Thyroid gland (tissue), 4 donors: ENCODE data around the gene LARP6. TPM values are rescaled to one million over a fixed set of nuclear protein-coding genes. Genes with fewer than 3 reads are reported as not detected.
A peak's percentile ranks its signal among the peaks of the same experiment; 100 is the strongest.

Source experiments
- DNase-seq, 2 donors: peaks; one replicate each; pipeline ENCODE4 v3.0.0-alpha.2; 2019
- H3K27ac ChIP-seq, 3 donors: fragments of 200-600 bp; sonication (generic); 1 replicate in 2 of 3; 2 replicates in 1 of 3; pipeline ENCODE4 v1.5.1; 2016 to 2019; ENCODE audit warnings: mild to moderate bottlenecking in 1 of 3, moderate library complexity in 1 of 3
- H3K27me3 ChIP-seq: fragments of 200-600 bp; sonication (generic); one replicate; pipeline ENCODE4 v1.5.1; 2019
- H3K36me3 ChIP-seq, 2 donors: fragments of 200-600 bp; sonication (generic); one replicate each; pipeline ENCODE4 v1.5.1; 2016 to 2019
- H3K4me1 ChIP-seq, 2 donors: fragments of 200-600 bp; sonication (generic); one replicate each; pipeline ENCODE4 v1.5.1; 2017 to 2019
- H3K4me3 ChIP-seq, 3 donors: fragments of 200-600 bp; sonication (generic); replicated peaks in 1 of 3; 1 replicate in 2 of 3; 2 replicates in 1 of 3; pipeline ENCODE4 v1.5.1; 2016; ENCODE audit warnings: mild to moderate bottlenecking in 1 of 3
- H3K9me3 ChIP-seq: fragments of 200-600 bp; sonication (generic); one replicate; pipeline ENCODE4 v1.5.1; 2017
- POLR2A ChIP-seq, 2 donors: fragments of 450-650 bp; IDR thresholded peaks; one replicate each; pipeline ENCODE4 v1.6.1; 2017; ENCODE audit warnings: antibody characterized with exemption in 2 of 2, mild to moderate bottlenecking in 2 of 2, moderate library complexity in 1 of 2
- WGBS, 2 donors: methylation state at CpG; one replicate each; pipeline ENCODE4 v1.1.5; 2017; 5-methylcytosine and 5-hydroxymethylcytosine counted together
- intact Hi-C: fragments of 100-400 bp; cut with DNase I; formaldehyde crosslinking; loops from one replicate; pipeline ENCODE4 v1.15.1; 2023
- total RNA-seq, 4 donors: library from RNA; depleted of rRNA; stranded (reverse); fragments of >200 nt; gene quantifications; one replicate each; pipeline ENCODE4 v1.2.3, GENCODE V29; 2016
- TF ChIP-seq, protein P1 (sequence below), 6 experiments: fragments of 200-600 bp in 3 of 6; fragments of 450-650 bp in 3 of 6; sonication (generic) in 3 of 6; IDR thresholded peaks; one replicate each; pipeline ENCODE4 v1.5.1; 2016 to 2019; ENCODE audit warnings: antibody characterized with exemption in 6 of 6, mild to moderate bottlenecking in 2 of 6, inconsistent platforms in 1 of 6, moderate library complexity in 1 of 6

Gene LARP6
- total RNA-seq, 4 donors from 2014 or later = 70.8 to 123 (median 92.9) TPM

DNA sequence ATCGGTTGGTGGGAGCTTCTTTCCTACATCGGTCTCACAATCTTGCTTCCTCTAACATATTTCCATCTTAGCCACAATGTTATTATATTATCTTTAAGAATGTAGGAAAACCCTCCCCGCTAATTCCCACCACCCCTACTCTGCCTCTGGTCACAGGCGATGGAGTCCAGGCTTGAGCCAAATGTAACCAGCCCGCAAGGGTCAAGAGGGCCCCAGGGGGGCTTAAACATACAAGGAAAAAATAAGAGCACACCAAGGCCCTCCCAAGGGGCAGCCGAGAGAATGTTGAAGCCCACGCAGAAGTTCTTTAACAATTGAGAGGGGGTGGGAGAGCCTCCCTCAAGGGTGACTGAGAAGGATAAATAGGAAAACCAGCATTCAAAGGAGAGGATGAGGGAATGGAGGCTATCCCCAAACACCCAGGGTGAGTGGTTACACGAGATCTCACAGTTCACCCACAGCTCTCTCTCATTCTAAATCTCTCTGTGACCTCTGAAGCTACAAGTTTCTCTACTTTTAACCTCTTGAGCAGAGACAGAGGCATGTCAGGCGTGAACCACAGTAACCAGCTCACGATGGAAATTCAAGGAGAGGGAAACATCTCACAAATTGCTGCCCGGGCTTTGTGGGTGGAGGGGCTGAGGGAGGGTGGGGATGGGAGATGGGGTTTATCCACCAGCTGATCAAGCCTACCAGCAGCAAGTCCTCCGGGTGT lies 59.2 kb downstream of the LARP6 start:
- H3K4me3 ChIP-seq = no peak overlapping the region
- intact Hi-C loops = no loop called here
- peak overlapping the region; percentile 41 to 57 (median 54) for H3K27ac ChIP-seq
- no peaks in the 10 kb centered on the region for H3K9me3 ChIP-seq
- DNase-seq = no peak
- TF ChIP-seq, protein P1, sequence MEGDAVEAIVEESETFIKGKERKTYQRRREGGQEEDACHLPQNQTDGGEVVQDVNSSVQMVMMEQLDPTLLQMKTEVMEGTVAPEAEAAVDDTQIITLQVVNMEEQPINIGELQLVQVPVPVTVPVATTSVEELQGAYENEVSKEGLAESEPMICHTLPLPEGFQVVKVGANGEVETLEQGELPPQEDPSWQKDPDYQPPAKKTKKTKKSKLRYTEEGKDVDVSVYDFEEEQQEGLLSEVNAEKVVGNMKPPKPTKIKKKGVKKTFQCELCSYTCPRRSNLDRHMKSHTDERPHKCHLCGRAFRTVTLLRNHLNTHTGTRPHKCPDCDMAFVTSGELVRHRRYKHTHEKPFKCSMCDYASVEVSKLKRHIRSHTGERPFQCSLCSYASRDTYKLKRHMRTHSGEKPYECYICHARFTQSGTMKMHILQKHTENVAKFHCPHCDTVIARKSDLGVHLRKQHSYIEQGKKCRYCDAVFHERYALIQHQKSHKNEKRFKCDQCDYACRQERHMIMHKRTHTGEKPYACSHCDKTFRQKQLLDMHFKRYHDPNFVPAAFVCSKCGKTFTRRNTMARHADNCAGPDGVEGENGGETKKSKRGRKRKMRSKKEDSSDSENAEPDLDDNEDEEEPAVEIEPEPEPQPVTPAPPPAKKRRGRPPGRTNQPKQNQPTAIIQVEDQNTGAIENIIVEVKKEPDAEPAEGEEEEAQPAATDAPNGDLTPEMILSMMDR (IDR thresholded peaks at IDR 0.05) = no peak
- no peak for TF ChIP-seq POLR2A (IDR thresholded peaks at IDR 0.05)
- no peaks in the 10 kb centered on the region for H3K36me3 ChIP-seq
- no peaks in the 10 kb centered on the region for H3K27me3 ChIP-seq
- 78 to 84% methylated on average over 12 of the region's 12 CpGs for WGBS, 2 donors
- peaks cover 17 to 53% of the 10 kb centered on the region in 2 donors for H3K4me1 ChIP-seq

DNA sequence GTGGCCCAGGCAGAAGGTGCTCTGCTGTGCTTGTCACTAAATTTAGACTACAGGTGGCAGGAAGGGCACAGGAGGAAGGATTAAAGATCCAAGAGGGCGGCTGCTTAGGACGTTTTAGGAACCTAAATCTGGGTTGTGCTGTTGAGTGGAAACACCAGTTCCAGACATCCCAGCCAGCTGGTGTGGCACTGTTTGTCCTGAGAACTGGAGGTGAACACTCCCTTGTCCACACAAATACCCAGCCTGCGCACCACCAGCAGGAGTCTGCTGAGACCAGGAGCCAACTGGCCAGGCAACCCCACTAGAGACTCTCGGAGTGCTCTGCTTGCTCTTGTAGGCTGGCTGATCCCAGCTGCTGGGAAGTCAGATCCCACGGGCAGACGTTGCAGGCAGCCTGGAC lies 60.3 kb downstream of the LARP6 start:
- H3K27ac ChIP-seq = no peak overlapping the region
- TF ChIP-seq POLR2A (IDR thresholded peaks at IDR 0.05) = no peak
- TF ChIP-seq, protein P1 (IDR thresholded peaks at IDR 0.05) = no peak
- H3K27me3 ChIP-seq = no peaks in the 10 kb centered on the region
- DNase-seq = no peak
- intact Hi-C loops = no loop called here
- no peaks in the 10 kb centered on the region for H3K36me3 ChIP-seq
- 77 to 92% methylated on average over 4 to 6 of the region's 6 CpGs for WGBS, 2 donors
- no peak overlapping the region for H3K4me3 ChIP-seq
- peaks cover 11 to 49% of the 10 kb centered on the region in 2 donors for H3K4me1 ChIP-seq
- H3K9me3 ChIP-seq = no peaks in the 10 kb centered on the region

DNA sequence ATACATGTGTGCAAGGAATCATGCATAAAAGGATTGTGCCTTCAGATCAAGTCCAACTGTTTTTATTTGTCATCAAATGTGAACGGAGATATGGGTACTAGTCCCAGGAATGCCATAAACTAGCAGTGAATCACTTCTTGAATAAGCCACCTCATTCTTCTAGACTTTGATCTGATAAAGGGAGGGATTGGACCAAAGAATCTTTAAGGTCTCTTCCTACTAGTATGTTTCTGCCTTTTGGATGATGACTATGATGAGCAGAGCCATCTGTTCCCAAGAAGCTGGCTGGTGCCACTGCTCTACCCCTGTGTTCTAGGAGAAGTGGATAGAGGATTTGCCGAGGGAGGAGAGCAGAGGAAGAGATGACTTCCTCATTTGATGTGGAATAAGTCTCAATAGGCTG lies 61.8 kb downstream of the LARP6 start:
- Histone ChIP-seq H3K27ac (peak overlapping the region in 1 of 3 donors; percentile 6), H3K36me3 (no peaks in the 10 kb centered on the region), H3K9me3 (no peaks in the 10 kb centered on the region), H3K4me1 (peaks cover 7 to 48% of the 10 kb centered on the region in 2 donors), H3K4me3 (no peak overlapping the region), H3K27me3 (no peaks in the 10 kb centered on the region)
- WGBS, 2 donors = 79 to 83% methylated on average over 2 of the region's 2 CpGs
- intact Hi-C loops = no loop called here
- DNase-seq = no peak
- TF ChIP-seq, protein P1 (IDR thresholded peaks at IDR 0.05) = no peak
- no peak for TF ChIP-seq POLR2A (IDR thresholded peaks at IDR 0.05)

DNA sequence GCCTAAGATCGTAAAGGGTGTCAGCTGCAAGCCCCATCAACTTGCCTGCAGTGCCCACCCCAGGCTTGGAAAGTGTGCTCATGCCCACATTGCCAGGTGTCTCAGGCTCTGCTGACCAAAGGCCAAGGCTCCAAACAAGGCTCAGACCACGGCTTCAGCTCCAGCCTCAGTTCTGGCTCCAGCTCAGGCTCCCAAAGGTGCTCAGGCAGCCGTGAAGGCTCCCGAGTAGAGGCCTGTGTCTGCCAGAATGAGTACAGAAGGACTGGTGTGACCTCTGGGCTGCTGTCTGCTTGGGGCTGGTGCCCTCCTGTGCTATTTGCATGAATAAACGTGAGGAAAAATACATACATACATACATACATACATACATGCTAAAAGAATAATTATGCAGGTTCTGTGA lies 62.7 kb downstream of the LARP6 start:
- H3K9me3 ChIP-seq = no peaks in the 10 kb centered on the region
- H3K36me3 ChIP-seq = no peaks in the 10 kb centered on the region
- intact Hi-C loops = no loop called here
- no peak for TF ChIP-seq POLR2A (IDR thresholded peaks at IDR 0.05)
- TF ChIP-seq, protein P1 (IDR thresholded peaks at IDR 0.05) = peak in 3 of 6 experiments; percentile 30 to 49 (median 47)
- 23 to 50% methylated on average over 3 to 5 of the region's 5 CpGs for WGBS, 2 donors
- peaks cover 5 to 48% of the 10 kb centered on the region in 2 donors for H3K4me1 ChIP-seq
- H3K27ac ChIP-seq = peak overlapping the region; percentile 6 to 64 (median 17)
- no peaks in the 10 kb centered on the region for H3K27me3 ChIP-seq
- peak; percentile 83 to 85 for DNase-seq
- H3K4me3 ChIP-seq = no peak overlapping the region

DNA sequence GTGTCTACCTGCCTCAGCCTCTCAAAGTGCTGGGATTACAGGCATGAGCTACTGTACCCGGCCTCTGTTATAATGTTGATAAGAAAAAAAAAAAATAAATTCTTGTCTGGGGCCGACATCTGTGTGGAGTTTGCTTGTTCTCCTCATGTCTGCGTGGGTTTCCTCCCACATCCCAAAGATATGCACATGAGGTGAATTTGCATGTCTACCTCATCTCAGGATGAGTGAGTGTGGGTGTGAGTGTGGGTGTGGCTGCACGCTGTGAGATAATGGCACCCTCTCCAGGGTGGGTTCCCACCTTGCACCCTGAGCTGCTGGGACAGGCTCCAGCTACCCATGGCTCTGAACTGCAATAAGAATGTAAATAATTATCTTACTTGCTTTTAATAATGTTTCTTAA lies 64.7 kb downstream of the LARP6 start:
- Histone ChIP-seq H3K4me3 (no peak overlapping the region), H3K9me3 (no peaks in the 10 kb centered on the region), H3K4me1 (peaks cover 5 to 40% of the 10 kb centered on the region in 2 donors), H3K36me3 (no peaks in the 10 kb centered on the region), H3K27me3 (no peaks in the 10 kb centered on the region), H3K27ac (no peak overlapping the region)
- intact Hi-C loops = no loop called here
- TF ChIP-seq, protein P1 (IDR thresholded peaks at IDR 0.05) = no peak
- TF ChIP-seq POLR2A (IDR thresholded peaks at IDR 0.05) = no peak
- DNase-seq = no peak
- 62 to 63% methylated on average over 4 of the region's 4 CpGs for WGBS, 2 donors
